ENCODE measurements around the gene UCP1. TPM values are rescaled to one million over a fixed set of nuclear protein-coding genes. Genes with fewer than 3 reads are reported as not detected.

Gene UCP1
- total RNA-seq, 4 donors from 2014 or later = not detected

DNA sequence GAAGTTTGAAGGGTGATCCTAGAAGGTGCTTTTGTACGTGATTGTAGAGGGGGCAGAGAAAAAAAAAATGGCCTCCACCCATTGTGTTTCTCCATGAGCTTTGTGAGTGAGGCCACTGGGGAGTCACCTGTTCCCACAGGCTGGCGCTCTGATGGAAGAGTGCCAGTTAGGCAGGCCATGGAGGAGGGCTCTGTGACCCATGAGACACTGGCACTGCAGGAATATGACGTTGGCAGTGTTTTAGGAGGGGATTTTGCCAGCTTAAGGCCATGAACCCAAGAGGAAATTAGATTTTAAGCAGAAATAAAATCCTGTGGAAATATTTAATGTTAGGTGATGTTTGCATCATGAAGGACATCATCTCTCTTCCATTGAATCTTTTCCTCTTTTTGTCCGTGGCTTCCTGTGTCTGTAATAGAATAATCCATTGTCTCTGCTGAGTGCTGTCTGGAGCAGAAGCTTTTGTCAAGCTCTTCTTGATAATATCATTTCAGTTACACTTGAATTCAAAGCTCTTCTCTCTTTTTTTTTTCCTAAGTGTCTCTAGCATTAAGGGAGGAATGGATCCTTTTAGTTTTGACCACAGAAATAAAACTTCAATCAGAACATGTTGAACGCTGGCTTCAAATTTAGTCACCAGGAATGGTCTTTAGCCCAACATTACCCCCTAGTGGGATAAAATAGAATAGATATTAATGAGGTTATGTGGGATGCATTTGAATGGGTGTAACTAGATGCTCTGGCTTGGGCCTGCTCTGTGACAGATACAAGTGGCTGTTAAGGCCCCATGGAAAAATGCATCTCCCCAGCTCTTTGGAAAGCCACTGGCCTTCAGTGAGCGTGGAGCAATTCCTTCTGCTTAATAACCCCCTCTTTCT, 41.0 kb upstream of the UCP1 start:
- DNase-seq (ENCODE audit: low spot score in 2 of 2) = no peak
- intact Hi-C loops (cut with DNase I; ENCODE audit: low total_unique reads) = loop anchor here (10.0 kb wide), 1 partner anchor 245 kb away; no protein-coding TSS in a partner anchor
- TF ChIP-seq POLR2A (IDR thresholded peaks at IDR 0.05) = no peak
- TF ChIP-seq, protein P1, sequence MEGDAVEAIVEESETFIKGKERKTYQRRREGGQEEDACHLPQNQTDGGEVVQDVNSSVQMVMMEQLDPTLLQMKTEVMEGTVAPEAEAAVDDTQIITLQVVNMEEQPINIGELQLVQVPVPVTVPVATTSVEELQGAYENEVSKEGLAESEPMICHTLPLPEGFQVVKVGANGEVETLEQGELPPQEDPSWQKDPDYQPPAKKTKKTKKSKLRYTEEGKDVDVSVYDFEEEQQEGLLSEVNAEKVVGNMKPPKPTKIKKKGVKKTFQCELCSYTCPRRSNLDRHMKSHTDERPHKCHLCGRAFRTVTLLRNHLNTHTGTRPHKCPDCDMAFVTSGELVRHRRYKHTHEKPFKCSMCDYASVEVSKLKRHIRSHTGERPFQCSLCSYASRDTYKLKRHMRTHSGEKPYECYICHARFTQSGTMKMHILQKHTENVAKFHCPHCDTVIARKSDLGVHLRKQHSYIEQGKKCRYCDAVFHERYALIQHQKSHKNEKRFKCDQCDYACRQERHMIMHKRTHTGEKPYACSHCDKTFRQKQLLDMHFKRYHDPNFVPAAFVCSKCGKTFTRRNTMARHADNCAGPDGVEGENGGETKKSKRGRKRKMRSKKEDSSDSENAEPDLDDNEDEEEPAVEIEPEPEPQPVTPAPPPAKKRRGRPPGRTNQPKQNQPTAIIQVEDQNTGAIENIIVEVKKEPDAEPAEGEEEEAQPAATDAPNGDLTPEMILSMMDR (IDR thresholded peaks at IDR 0.05) = no peak
- WGBS, 2 donors = 37 to 38% methylated on average over 6 of the region's 6 CpGs
- no peak overlapping the region for H3K4me3 ChIP-seq (ENCODE audit: low read depth, poor library complexity, severe bottlenecking)

GRCh38 chr4:140607852-140608251, 39.1 kb upstream of the UCP1 start:
- WGBS, 2 donors = 84 to 88% methylated on average over 4 of the region's 4 CpGs
- DNase-seq (ENCODE audit: low spot score in 2 of 2) = no peak
- intact Hi-C loops (cut with DNase I; ENCODE audit: low total_unique reads) = loop anchor here (10.0 kb wide), 1 partner anchor 247 kb away; no protein-coding TSS in a partner anchor
- no peak overlapping the region for H3K4me3 ChIP-seq (ENCODE audit: low read depth, poor library complexity, severe bottlenecking)
- no peak for TF ChIP-seq POLR2A (IDR thresholded peaks at IDR 0.05)
- TF ChIP-seq, protein P1 (IDR thresholded peaks at IDR 0.05) = no peak

DNA sequence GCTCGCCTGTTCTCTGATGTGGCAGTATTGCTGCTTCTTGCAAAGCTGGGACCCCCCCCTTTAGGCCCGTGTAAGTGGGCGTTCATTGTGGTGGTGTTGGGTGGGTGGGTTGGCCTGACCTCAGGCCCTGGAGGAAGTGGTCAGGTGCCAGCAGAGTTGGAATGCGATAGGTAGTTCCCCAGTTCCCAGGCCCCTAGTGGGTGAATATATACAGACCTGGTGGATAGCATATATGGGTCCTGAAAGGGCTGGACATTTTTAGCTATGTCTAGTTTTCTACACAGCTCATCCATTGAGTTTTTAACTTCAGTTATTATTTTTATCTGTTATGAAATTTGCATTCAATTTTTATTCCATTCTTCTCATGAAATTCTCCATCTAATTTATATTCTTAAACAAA, 35.8 kb upstream of the UCP1 start:
- TF ChIP-seq POLR2A (IDR thresholded peaks at IDR 0.05) = no peak
- TF ChIP-seq, protein P1 (IDR thresholded peaks at IDR 0.05) = no peak
- no peak for DNase-seq (ENCODE audit: low spot score in 2 of 2)
- no peak overlapping the region for H3K4me3 ChIP-seq (ENCODE audit: low read depth, poor library complexity, severe bottlenecking)
- intact Hi-C loops (cut with DNase I; ENCODE audit: low total_unique reads) = loop anchor here (10.0 kb wide), 1 partner anchor 250 kb away; no protein-coding TSS in a partner anchor
- 79 to 87% methylated on average over 4 of the region's 4 CpGs for WGBS, 2 donors

DNA sequence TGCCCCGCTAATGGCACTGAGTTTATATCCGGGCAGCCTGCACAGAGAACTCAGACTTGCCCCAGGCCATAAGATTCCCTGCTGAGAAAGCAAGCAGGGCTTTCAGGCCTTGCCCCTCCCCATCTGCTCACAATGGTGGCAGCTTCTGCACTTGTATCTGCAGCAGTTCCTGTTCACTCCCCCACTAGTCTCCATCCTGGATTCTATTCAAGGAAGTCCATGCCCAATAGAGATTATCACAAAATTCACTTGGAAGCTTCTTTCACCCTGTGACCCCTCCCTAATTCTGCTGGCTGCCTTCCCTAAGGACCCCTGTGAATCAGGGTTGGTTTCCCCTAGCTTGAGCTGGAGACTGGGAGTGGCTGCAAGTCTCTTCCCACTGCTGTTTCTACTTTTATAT, 34.5 kb upstream of the UCP1 start:
- WGBS, 2 donors = 42 to 64% methylated on average over 2 of the region's 2 CpGs
- TF ChIP-seq, protein P1 (IDR thresholded peaks at IDR 0.05) = no peak
- no peak for TF ChIP-seq POLR2A (IDR thresholded peaks at IDR 0.05)
- no peak for DNase-seq (ENCODE audit: low spot score in 2 of 2)
- no peak overlapping the region for H3K4me3 ChIP-seq (ENCODE audit: low read depth, poor library complexity, severe bottlenecking)
- intact Hi-C loops (cut with DNase I; ENCODE audit: low total_unique reads) = loop anchor here (10.0 kb wide), 1 partner anchor 252 kb away; no protein-coding TSS in a partner anchor

DNA sequence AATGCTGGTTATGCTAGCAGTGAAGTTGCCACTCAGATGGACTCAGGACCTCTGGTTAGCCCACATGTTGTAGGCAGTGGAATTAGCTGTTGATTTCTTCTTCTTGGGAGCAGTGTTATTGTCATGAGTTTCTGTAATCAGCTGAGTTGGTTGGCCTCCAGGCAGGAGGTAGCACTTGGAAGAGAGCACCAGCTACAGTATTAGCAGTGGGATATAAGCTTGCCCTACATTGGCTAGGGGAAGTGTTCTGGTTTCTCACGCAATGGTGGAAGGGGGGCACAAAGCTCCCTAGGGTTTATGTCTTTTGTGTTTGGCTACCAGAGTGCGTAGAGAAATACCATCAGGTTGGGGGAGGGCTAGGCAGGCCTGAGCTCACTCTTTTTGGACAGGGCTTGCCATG, 34.0 kb upstream of the UCP1 start:
- TF ChIP-seq, protein P1 (IDR thresholded peaks at IDR 0.05) = no peak
- TF ChIP-seq POLR2A (IDR thresholded peaks at IDR 0.05) = no peak
- intact Hi-C loops (cut with DNase I; ENCODE audit: low total_unique reads) = loop anchor here (10.0 kb wide), 1 partner anchor 252 kb away; no protein-coding TSS in a partner anchor
- WGBS, 2 donors = 87 to 95% methylated on average over 2 of the region's 2 CpGs
- no peak for DNase-seq (ENCODE audit: low spot score in 2 of 2)
- no peak overlapping the region for H3K4me3 ChIP-seq (ENCODE audit: low read depth, poor library complexity, severe bottlenecking)

Data from lower leg skin (tissue), 4 donors.